K562 (cell line): Measurements from ENCODE around the gene ALG1. TPM values are rescaled to one million over a fixed set of nuclear protein-coding genes. Genes with fewer than 3 reads are reported as not detected.

Experiments
- CHD2 ChIP-seq: IDR thresholded peaks from 2 replicates; pipeline ENCODE4 v1.6.1; 2011; ENCODE audit warnings: low read depth, low read length
- FOXA3 ChIP-seq, 2 experiments: fragments of 450-650 bp in 1 of 2; sonication (generic) in 1 of 2; formaldehyde crosslinking; IDR thresholded peaks in 1 of 2; conservative IDR thresholded peaks in 1 of 2; 2 replicates each; pipeline versions ENCODE4 v1.4.0 to v1.8.0; 2020 to 2022; ENCODE audit warnings: mild to moderate bottlenecking in 2 of 2, missing genetic modification reagents in 1 of 2
- HLTF ChIP-seq: fragments of 450-650 bp; IDR thresholded peaks from 2 replicates; pipeline ENCODE4 v1.6.1; 2016
- ILK ChIP-seq: fragments of 450-650 bp; IDR thresholded peaks from 2 replicates; pipeline ENCODE4 v1.6.1; 2016; ENCODE audit warnings: missing genetic modification characterization, low read depth, mild to moderate bottlenecking, missing compliant biosample characterization, moderate library complexity, borderline replicate concordance
- MAFF ChIP-seq: IDR thresholded peaks from 2 replicates; pipeline ENCODE4 v1.6.1; 2012; ENCODE audit warnings: low read length, improper control_type of control experiment
- RBBP5 ChIP-seq: fragments of 200-600 bp; sonication (generic); IDR thresholded peaks from 2 replicates; pipeline ENCODE4 v1.6.1; 2012; ENCODE audit warnings: borderline replicate concordance, mild to moderate bottlenecking, low read length, control low read depth, inconsistent platforms; ENCODE audit not compliant: insufficient read depth, poor library complexity, severe bottlenecking
- ZBTB1 ChIP-seq: sonication (generic); formaldehyde crosslinking; IDR thresholded peaks from 2 replicates; pipeline ENCODE4 v1.8.1; 2023; ENCODE audit warnings: missing genetic modification reagents, low read depth, mild to moderate bottlenecking, borderline replicate concordance
- polyA plus RNA-seq, 8 experiments: library from polyadenylated mRNA; depleted of rRNA in 4 of 8; stranded (reverse) in 5 of 8; unstranded in 3 of 8; fragments of >200 nt; fragmentation: Nextera tagmentation in 2 of 8; fragmentation: Illumina TruSeq in 1 of 8; extraction: Ambion mirVana in 2 of 8; extraction: Trizol in 1 of 8; gene quantifications; 2 replicates each; pipeline versions ENCODE4 v1.2.1 to v1.2.3, GENCODE V29; 2011 to 2014; ENCODE audit warnings: inconsistent platforms in 1 of 8, missing spikeins in 1 of 8
- total RNA-seq, 7 experiments: library from RNA; depleted of rRNA in 6 of 7; stranded (reverse); fragments of >200 nt in 6 of 7; fragmentation: Illumina TruSeq in 2 of 7; extraction: Trizol in 2 of 7; gene quantifications; 2 replicates each; pipeline versions ENCODE4 v1.2.1 to v1.2.3, GENCODE V29; 2011 to 2021; ENCODE audit warnings: low replicate concordance in 1 of 7
- TF ChIP-seq, protein P1 (sequence below): sonication (generic); formaldehyde crosslinking; IDR thresholded peaks from 2 replicates; pipeline ENCODE4 v1.8.1; 2023; ENCODE audit warnings: missing genetic modification reagents, mild to moderate bottlenecking, borderline replicate concordance
- TF ChIP-seq, protein P2 (sequence below): sonication (generic); formaldehyde crosslinking; IDR thresholded peaks from 2 replicates; pipeline ENCODE4 v1.4.0; 2020; ENCODE audit warnings: mild to moderate bottlenecking, missing genetic modification reagents
- TF ChIP-seq, protein P3 (sequence below), 2 experiments: fragments of 250-450 bp in 1 of 2; fragments of 450-650 bp in 1 of 2; sonication (Bioruptor Pico) in 1 of 2; IDR thresholded peaks; 2 replicates each; pipeline versions ENCODE4 v1.6.1 to v1.8.0; 2016 to 2021; ENCODE audit warnings: mild to moderate bottlenecking in 2 of 2, moderate library complexity in 2 of 2, missing compliant biosample characterization in 1 of 2, missing genetic modification characterization in 1 of 2
- TF ChIP-seq, protein P4 (sequence below): fragments of 450-650 bp; formaldehyde crosslinking; IDR thresholded peaks from 2 replicates; pipeline ENCODE4 v1.4.0; 2022; ENCODE audit warnings: mild to moderate bottlenecking, moderate library complexity
- TF ChIP-seq, protein P5 (sequence below): fragments of 250-450 bp; sonication (Bioruptor Pico); IDR thresholded peaks from 2 replicates; pipeline ENCODE4 v1.5.0; 2021
- TF ChIP-seq, protein P6 (sequence below), 2 experiments: fragments of 200-800 bp in 1 of 2; sonication (Bioruptor generic) in 1 of 2; sonication (generic) in 1 of 2; formaldehyde crosslinking in 1 of 2; IDR thresholded peaks in 1 of 2; conservative IDR thresholded peaks in 1 of 2; 2 replicates each; pipeline versions ENCODE4 v1.5.0 to v1.6.1; 2016 to 2020; ENCODE audit warnings: missing compliant biosample characterization in 1 of 2, missing genetic modification characterization in 1 of 2, missing genetic modification reagents in 1 of 2

Gene ALG1
- total and polyA plus RNA-seq, 9 of the 15 experiments (the other 6 are each of a cell fraction or from before 2014, with no cell fraction given), result 1.1 to 26.4 (median 18.3) TPM

DNA sequence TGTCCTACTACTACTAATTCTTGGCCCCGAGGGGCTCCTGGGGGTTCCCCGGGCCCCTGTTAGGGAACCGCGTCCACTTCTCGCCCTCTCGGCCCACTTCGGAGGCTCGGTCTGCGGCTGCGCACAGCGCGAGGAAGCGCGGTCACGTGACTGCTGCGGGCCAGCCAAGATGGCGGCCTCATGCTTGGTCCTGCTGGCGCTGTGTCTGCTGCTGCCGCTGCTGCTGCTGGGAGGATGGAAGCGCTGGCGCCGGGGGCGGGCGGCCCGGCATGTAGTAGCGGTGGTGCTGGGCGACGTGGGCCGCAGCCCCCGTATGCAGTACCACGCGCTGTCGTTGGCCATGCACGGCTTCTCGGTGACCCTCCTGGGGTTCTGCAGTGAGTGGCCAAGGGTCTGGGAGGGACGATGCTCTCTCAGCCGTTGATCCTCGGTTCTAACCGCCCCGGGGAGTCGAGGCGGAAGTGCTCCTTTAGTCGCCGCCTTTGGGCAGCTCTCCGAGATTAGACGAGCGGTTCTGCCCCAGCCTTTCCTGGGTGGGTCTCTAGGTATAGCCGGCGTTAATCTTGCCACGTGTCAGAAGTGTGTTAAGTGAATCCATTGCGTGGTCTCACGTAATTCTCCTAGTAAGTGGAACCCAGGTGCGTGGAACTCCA is at the start of gene ALG1 (continued):
- TF ChIP-seq, protein P1, sequence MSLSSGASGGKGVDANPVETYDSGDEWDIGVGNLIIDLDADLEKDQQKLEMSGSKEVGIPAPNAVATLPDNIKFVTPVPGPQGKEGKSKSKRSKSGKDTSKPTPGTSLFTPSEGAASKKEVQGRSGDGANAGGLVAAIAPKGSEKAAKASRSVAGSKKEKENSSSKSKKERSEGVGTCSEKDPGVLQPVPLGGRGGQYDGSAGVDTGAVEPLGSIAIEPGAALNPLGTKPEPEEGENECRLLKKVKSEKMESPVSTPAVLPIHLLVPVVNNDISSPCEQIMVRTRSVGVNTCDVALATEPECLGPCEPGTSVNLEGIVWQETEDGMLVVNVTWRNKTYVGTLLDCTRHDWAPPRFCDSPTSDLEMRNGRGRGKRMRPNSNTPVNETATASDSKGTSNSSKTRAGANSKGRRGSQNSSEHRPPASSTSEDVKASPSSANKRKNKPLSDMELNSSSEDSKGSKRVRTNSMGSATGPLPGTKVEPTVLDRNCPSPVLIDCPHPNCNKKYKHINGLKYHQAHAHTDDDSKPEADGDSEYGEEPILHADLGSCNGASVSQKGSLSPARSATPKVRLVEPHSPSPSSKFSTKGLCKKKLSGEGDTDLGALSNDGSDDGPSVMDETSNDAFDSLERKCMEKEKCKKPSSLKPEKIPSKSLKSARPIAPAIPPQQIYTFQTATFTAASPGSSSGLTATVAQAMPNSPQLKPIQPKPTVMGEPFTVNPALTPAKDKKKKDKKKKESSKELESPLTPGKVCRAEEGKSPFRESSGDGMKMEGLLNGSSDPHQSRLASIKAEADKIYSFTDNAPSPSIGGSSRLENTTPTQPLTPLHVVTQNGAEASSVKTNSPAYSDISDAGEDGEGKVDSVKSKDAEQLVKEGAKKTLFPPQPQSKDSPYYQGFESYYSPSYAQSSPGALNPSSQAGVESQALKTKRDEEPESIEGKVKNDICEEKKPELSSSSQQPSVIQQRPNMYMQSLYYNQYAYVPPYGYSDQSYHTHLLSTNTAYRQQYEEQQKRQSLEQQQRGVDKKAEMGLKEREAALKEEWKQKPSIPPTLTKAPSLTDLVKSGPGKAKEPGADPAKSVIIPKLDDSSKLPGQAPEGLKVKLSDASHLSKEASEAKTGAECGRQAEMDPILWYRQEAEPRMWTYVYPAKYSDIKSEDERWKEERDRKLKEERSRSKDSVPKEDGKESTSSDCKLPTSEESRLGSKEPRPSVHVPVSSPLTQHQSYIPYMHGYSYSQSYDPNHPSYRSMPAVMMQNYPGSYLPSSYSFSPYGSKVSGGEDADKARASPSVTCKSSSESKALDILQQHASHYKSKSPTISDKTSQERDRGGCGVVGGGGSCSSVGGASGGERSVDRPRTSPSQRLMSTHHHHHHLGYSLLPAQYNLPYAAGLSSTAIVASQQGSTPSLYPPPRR (CRISPR knock-in tag), result no peak
- no peak for TF ChIP-seq ZBTB1 (CRISPR knock-in tag)
- no peak for TF ChIP-seq MAFF
- TF ChIP-seq, protein P2, sequence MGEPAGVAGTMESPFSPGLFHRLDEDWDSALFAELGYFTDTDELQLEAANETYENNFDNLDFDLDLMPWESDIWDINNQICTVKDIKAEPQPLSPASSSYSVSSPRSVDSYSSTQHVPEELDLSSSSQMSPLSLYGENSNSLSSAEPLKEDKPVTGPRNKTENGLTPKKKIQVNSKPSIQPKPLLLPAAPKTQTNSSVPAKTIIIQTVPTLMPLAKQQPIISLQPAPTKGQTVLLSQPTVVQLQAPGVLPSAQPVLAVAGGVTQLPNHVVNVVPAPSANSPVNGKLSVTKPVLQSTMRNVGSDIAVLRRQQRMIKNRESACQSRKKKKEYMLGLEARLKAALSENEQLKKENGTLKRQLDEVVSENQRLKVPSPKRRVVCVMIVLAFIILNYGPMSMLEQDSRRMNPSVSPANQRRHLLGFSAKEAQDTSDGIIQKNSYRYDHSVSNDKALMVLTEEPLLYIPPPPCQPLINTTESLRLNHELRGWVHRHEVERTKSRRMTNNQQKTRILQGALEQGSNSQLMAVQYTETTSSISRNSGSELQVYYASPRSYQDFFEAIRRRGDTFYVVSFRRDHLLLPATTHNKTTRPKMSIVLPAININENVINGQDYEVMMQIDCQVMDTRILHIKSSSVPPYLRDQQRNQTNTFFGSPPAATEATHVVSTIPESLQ (CRISPR knock-in tag), result no peak
- TF ChIP-seq CHD2, result no peak
- no peak; a peak in 1 of 4 replicates for TF ChIP-seq FOXA3 (CRISPR knock-in tag; conservative IDR thresholded peaks at IDR 0.05 in 1 of 2, IDR thresholded peaks at IDR 0.05 in 1 of 2)
- TF ChIP-seq, protein P3, sequence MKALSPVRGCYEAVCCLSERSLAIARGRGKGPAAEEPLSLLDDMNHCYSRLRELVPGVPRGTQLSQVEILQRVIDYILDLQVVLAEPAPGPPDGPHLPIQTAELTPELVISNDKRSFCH (CRISPR knock-in tag; IDR thresholded peaks at IDR 0.05), result no peak
- TF ChIP-seq, protein P3 (tag; IDR thresholded peaks at IDR 0.05), result no peak
- no peak for TF ChIP-seq ILK (tag)
- TF ChIP-seq, protein P4, sequence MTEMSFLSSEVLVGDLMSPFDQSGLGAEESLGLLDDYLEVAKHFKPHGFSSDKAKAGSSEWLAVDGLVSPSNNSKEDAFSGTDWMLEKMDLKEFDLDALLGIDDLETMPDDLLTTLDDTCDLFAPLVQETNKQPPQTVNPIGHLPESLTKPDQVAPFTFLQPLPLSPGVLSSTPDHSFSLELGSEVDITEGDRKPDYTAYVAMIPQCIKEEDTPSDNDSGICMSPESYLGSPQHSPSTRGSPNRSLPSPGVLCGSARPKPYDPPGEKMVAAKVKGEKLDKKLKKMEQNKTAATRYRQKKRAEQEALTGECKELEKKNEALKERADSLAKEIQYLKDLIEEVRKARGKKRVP (CRISPR knock-in tag), result no peak
- TF ChIP-seq HLTF, result peak; percentile 73; the same call in 1 of the 2 replicates
- TF ChIP-seq, protein P5, sequence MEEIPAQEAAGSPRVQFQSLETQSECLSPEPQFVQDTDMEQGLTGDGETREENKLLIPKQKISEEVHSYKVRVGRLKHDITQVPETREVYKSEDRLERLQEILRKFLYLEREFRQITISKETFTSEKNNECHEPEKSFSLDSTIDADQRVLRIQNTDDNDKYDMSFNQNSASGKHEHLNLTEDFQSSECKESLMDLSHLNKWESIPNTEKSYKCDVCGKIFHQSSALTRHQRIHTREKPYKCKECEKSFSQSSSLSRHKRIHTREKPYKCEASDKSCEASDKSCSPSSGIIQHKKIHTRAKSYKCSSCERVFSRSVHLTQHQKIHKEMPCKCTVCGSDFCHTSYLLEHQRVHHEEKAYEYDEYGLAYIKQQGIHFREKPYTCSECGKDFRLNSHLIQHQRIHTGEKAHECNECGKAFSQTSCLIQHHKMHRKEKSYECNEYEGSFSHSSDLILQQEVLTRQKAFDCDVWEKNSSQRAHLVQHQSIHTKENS (CRISPR knock-in tag), result no peak
- TF ChIP-seq, protein P6, sequence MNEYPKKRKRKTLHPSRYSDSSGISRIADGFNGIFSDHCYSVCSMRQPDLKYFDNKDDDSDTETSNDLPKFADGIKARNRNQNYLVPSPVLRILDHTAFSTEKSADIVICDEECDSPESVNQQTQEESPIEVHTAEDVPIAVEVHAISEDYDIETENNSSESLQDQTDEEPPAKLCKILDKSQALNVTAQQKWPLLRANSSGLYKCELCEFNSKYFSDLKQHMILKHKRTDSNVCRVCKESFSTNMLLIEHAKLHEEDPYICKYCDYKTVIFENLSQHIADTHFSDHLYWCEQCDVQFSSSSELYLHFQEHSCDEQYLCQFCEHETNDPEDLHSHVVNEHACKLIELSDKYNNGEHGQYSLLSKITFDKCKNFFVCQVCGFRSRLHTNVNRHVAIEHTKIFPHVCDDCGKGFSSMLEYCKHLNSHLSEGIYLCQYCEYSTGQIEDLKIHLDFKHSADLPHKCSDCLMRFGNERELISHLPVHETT (CRISPR knock-in tag; conservative IDR thresholded peaks at IDR 0.05 in 1 of 2, IDR thresholded peaks at IDR 0.05 in 1 of 2), result peak in 1 of 2 experiments; percentile 50; a peak in 1 of 4 replicates
- peak; percentile 76 for TF ChIP-seq RBBP5
